Measurements from ENCODE around the gene LDB1.

DNA sequence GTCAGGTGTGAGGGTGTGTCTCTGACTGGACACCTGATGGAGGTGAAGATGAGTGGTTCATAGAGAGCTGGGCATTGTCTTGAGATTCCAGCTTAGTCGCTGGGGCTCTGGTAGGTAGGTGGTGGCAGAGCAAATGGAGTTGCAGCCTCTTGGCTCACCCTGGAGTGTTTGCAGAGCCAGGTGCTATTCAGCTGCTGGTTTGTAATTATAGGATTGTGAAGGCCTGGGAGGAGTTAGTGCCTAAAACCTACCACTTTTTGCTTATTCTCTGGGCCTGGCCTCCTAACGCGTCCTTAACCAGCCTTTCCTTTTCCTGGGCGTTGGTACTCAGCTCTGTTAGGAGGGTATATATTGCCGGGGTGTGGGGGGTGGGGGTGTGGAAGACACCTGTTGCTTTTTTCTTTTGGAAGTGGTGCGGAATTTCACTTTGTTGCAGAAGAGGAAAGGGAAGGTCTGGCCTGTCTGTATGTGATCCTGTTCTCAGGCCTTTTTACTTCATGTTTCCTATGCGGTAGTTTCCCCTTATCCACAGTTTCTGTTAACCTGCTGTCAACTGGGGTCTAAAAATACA, 15.9 kb upstream of the LDB1 start:
- TF ChIP-seq POLR2A (IDR thresholded peaks at IDR 0.05; ENCODE audit: low read depth, low read length) (no peak), WRNIP1 (IDR thresholded peaks at IDR 0.05; ENCODE audit: borderline replicate concordance, low read depth, low read length) (no peak), NFYB (IDR thresholded peaks at IDR 0.05; ENCODE audit: insufficient read depth, low read depth, low read length) (no peak), REST (IDR thresholded peaks at IDR 0.05; ENCODE audit: low read depth, low read length) (no peak), POLR2AphosphoS2 (IDR thresholded peaks at IDR 0.05; ENCODE audit: low read depth, low read length) (no peak), NRF1 (conservative IDR thresholded peaks at IDR 0.05; ENCODE audit: low read depth, low read length) (no peak)
- TF ChIP-seq, protein P1, sequence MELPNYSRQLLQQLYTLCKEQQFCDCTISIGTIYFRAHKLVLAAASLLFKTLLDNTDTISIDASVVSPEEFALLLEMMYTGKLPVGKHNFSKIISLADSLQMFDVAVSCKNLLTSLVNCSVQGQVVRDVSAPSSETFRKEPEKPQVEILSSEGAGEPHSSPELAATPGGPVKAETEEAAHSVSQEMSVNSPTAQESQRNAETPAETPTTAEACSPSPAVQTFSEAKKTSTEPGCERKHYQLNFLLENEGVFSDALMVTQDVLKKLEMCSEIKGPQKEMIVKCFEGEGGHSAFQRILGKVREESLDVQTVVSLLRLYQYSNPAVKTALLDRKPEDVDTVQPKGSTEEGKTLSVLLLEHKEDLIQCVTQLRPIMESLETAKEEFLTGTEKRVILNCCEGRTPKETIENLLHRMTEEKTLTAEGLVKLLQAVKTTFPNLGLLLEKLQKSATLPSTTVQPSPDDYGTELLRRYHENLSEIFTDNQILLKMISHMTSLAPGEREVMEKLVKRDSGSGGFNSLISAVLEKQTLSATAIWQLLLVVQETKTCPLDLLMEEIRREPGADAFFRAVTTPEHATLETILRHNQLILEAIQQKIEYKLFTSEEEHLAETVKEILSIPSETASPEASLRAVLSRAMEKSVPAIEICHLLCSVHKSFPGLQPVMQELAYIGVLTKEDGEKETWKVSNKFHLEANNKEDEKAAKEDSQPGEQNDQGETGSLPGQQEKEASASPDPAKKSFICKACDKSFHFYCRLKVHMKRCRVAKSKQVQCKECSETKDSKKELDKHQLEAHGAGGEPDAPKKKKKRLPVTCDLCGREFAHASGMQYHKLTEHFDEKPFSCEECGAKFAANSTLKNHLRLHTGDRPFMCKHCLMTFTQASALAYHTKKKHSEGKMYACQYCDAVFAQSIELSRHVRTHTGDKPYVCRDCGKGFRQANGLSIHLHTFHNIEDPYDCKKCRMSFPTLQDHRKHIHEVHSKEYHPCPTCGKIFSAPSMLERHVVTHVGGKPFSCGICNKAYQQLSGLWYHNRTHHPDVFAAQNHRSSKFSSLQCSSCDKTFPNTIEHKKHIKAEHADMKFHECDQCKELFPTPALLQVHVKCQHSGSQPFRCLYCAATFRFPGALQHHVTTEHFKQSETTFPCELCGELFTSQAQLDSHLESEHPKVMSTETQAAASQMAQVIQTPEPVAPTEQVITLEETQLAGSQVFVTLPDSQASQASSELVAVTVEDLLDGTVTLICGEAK (IDR thresholded peaks at IDR 0.05; ENCODE audit: borderline replicate concordance): no peak
- TF ChIP-seq, protein P2, sequence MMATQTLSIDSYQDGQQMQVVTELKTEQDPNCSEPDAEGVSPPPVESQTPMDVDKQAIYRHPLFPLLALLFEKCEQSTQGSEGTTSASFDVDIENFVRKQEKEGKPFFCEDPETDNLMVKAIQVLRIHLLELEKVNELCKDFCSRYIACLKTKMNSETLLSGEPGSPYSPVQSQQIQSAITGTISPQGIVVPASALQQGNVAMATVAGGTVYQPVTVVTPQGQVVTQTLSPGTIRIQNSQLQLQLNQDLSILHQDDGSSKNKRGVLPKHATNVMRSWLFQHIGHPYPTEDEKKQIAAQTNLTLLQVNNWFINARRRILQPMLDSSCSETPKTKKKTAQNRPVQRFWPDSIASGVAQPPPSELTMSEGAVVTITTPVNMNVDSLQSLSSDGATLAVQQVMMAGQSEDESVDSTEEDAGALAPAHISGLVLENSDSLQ (IDR thresholded peaks at IDR 0.05): no peak

Measured in GM12878 (cell line).